Epithelial cell of prostate (primary cell): ENCODE results near the gene GULP1.
A peak's percentile ranks its signal among the peaks of the same experiment; 100 is the strongest.

Experiments used
- DNase-seq: peaks from one replicate; pipeline ENCODE4 v3.0.0-alpha.2; 2011; ENCODE audit warnings: low read depth, low spot score
- H3K27ac ChIP-seq: fragments of 450-650 bp; 2 replicates; pipeline ENCODE4 v1.5.1; 2017; ENCODE audit warnings: mild to moderate bottlenecking

GULP1 gene

DNA sequence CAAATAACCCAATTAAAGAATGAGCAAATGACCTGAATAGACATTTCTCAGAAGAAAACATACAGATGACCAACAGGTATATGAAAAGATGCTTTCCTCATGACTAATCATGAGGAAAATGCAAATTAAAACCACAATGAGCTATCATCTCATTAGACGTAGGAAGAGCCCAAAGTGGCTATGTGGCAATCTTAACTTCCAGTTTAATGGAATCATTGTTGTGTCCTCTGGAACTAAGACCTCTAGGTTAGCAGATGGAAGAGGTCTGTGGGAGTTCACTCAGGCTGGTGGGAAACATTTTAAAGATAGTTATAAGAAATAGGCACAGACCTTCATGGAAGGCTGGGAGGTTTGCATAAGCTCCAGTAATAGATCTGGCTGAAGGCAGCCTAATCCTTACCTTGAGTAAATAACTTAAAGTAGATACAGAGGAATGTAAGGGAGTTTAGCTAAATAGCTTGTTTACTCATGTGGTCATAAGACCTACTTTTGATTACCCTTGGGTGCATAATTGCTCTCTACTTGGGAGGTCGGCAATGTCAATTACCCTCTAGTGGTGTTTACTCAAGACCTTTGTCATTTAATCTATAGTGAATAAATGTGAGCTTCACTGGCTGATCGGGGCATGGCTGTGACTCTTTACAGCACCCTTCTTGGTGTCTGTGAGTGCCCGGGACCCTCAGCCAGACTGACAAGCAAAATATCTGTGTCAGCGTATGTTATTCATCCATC is 119.0 kb downstream of the GULP1 start:
- peak; percentile 6 for DNase-seq
- no peak overlapping the region for H3K27ac ChIP-seq

DNA sequence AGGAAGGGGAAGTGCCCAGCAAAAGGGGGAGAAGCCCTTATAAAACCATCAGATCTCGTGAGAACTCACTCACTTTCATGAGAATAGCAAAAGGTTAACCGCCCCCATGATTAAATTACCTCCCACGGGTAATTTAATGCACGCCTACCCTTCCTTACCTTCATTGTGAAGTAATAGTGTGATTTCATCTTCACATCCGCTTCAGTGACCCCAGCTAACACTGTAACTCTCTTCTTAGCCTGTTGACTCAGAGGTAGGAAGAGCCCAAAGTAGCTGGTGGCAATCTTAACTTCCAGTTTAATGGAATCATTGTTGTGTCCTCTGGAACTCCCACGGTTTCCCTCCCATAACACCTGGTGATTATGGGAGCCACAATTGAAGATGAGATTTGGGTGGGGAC is 120.5 kb downstream of the GULP1 start:
- DNase-seq = no peak
- no peak overlapping the region for H3K27ac ChIP-seq

- DNase-seq = no peak
- no peak overlapping the region for H3K27ac ChIP-seq
Observed at GRCh38 chr2:188414411-188414810, 122.7 kb downstream of the GULP1 start.

DNA sequence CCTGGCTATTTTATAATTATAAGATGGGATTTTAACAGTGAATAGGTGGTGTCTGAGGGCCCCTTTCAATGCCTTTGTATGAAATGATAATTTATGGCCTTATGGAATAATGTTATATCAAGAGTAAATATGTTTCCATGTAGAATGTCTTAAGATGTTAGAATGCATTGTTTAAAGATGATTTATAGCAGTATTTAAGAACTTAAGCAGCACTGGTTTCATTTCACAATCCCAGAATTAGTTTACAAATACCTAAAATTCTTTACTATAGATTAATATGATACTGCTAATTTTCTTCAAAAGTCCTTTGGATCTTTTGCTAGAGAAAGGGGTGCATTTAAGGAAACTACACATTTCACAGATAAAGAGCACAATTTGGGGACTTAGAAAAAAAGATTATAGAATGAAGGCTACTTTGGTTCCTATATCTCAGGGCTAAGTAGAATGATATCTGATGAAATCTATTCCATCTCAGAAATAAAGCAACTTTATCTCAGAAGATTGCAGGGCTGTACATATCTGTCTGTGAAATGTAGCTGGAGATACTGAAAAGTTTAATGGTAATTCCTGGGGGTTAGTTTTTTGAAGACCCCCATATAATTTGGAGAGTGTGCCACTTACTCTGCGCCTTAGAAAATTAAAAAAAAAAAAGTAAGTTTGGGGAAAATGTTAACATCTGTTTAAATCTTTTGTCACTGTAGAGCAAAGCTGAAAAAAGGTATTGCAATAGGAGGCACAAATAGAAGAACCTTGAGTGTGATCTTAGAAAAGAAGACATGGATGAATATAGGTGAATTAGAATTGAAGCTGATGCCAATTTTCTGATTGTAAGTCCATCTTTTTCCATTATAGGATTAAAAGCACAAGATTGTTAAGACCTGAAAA is 123.4 kb downstream of the GULP1 start:
- no peak for DNase-seq
- H3K27ac ChIP-seq = no peak overlapping the region

DNA sequence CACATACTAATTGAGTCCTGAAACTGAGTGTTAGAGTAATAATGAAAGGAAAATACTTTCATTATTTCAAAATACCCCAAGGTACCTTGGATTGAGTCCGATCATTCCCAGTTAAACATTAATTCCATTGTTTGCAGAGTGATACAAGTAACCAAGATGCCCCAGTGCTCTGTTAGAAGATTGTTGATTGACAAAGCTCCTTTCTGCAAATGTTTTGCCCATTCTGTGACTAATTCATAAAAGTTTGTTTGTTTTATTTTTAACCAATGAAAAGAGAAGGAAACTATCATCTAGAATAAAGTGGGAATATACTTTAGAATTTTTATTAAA is 124.0 kb downstream of the GULP1 start:
- DNase-seq = no peak
- H3K27ac ChIP-seq = no peak overlapping the region

GRCh38 chr2:188416367-188416766 is 124.7 kb downstream of the GULP1 start:
- H3K27ac ChIP-seq = no peak overlapping the region
- DNase-seq = no peak

- no peak overlapping the region for H3K27ac ChIP-seq
Observed at GRCh38 chr2:188422726-188423125, 131.1 kb downstream of the GULP1 start.

GRCh38 chr2:188425266-188425665 is 133.6 kb downstream of the GULP1 start:
- no peak for DNase-seq
- H3K27ac ChIP-seq = no peak overlapping the region

More at GRCh38 chr2:188422726-188423125, 131.1 kb downstream of the GULP1 start:
- no peak for DNase-seq

- DNase-seq = no peak
- no peak overlapping the region for H3K27ac ChIP-seq
Observed at GRCh38 chr2:188426121-188426520, 134.4 kb downstream of the GULP1 start.

GRCh38 chr2:188430705-188431104 is 139.0 kb downstream of the GULP1 start:
- no peak overlapping the region for H3K27ac ChIP-seq
- DNase-seq = no peak

DNA sequence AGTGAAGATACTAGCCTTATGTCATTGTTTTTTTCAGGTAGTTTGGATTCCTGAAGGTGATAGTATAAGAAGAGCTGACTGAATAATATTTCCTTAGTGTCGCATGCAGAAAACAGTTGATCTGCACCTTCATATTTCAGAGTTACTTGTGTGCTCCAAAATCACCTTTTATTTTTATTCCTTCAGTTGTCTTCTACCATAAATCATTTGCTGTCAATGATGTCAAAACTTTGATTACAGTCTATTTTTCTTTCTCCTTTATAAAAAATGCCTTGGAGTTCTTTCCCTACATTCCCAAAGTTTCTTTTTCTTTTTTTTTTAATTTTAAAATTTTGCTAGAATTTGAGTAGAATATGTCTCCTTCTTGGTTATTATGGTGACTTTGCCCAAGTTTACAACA is 142.3 kb downstream of the GULP1 start:
- H3K27ac ChIP-seq = no peak overlapping the region

GRCh38 chr2:188435115-188435514 is 143.4 kb downstream of the GULP1 start:
- H3K27ac ChIP-seq = no peak overlapping the region
- DNase-seq = no peak

More for the DNA sequence above, 142.3 kb downstream of the GULP1 start:
- no peak for DNase-seq

DNA sequence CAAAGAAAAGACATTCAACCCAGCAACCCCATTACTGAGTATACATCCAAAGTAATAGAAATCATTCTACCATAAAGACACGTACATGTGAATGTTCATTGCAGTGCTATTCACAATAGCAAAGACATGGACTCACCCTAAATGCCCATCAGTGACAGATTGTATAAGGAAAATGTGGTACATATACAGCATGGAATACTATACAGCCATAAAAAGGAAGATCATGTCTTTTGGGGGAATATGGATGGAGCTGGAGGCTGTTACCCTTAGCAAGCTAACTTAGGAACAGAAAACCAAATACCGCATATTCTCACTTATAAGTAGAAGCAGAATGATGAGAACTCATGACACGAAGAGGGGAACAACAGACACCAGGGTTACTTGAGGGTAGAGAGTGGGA is 145.9 kb downstream of the GULP1 start:
- no peak overlapping the region for H3K27ac ChIP-seq
- DNase-seq = no peak

GRCh38 chr2:188439986-188440385 is 148.3 kb downstream of the GULP1 start:
- no peak overlapping the region for H3K27ac ChIP-seq
- no peak for DNase-seq

DNA sequence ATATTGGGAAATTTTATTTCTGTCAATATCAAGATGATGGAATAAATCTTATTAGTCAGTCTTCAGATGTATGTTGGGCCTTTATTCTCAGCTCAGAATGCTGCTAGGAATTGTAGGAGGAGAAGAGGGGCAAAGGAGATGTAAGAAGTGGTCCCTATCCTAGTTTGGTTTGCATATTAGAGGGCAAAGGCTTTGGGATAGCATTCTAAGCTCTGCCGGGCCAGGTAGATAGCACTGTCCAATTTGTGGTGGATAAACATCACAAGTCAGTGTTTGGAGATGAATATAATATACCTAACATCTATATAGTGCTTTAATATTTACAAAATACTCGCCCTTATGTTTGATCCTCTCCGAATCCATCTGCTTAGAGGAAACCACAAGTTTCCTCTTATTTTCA is 149.2 kb downstream of the GULP1 start:
- no peak for DNase-seq
- H3K27ac ChIP-seq = no peak overlapping the region

DNA sequence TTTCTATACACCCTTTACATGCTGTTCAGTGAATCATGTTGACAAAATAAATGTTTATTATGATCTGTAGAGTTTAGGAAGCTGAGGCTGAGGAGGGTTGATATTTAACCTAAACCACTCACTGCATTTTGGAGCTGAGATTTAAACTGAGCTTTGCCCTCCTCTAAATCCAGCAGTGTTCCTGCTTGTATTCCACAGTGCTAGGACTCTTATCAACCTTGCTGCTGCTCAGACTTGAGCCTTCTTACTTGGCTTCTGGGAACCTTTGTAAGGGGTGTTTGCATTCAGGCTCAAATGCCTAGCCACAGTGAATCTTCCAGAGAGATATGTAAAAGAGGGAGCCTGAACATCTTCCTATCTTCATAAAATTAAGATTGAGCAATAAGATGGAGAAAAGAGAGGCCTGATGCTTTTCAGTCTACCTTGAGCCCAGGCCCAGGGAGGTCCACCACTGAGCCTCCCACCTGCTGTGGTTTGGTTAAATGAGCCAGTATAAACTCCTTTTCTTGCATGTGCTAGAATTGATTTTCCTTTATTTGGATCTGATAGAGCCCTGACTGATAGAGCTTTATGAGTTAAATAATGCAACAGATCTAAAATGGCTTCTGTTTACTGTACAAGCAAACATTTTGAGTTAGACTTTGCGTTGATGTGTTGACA is 149.7 kb downstream of the GULP1 start:
- H3K27ac ChIP-seq = no peak overlapping the region
- DNase-seq = no peak

DNA sequence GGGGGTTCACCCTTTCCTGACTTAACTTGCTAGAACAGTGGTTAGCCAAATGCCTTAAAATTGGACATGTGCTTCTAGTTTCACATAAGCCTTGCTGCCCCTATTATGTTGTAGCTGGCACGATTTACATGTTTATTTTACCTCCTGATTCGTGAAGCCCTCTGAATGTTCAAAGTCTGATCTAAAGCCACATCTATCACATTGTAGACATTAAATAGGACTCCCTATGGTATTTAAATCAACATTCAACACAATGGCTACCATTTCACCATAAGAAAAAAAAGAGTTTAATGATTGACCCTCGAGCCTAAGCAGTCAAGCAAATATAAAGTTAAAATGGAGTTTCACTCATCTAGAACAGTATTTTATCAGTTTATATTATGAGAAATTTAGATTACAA is 151.5 kb downstream of the GULP1 start:
- no peak for DNase-seq
- H3K27ac ChIP-seq = no peak overlapping the region

- DNase-seq = no peak
- H3K27ac ChIP-seq = no peak overlapping the region
Observed at GRCh38 chr2:188444106-188444835, 152.6 kb downstream of the GULP1 start.

GRCh38 chr2:188449561-188449960 is 157.9 kb downstream of the GULP1 start:
- no peak overlapping the region for H3K27ac ChIP-seq
- DNase-seq = no peak

DNA sequence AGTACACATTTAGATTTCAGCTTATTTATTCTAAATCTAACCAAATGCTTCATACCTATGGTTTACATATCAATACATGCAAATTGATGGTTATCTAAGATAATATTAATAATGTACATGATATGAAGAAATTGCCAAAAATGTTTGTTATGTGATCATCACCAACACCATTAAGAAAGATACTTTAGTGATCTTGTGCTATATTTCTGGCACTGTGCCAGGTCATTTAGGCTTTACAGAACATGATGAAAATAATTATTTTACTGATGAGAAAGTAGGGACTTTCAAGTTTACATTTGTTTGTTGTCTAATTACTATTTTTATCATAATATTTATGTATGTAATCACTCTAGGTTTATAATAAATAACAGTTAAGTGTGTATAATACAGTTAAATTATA is 158.3 kb downstream of the GULP1 start:
- no peak for DNase-seq
- H3K27ac ChIP-seq = no peak overlapping the region
